ENCODE data around the gene APMAP. TPM values are rescaled to one million over a fixed set of nuclear protein-coding genes. Genes with fewer than 3 reads are reported as not detected.
"Not testable (repeated sequence)": the region's sequence is repeated elsewhere in the genome, so short reads cannot be mapped to it uniquely, and the experiment has no call there.

Gene APMAP
- total RNA-seq, 1 donor = 40.7 TPM

DNA sequence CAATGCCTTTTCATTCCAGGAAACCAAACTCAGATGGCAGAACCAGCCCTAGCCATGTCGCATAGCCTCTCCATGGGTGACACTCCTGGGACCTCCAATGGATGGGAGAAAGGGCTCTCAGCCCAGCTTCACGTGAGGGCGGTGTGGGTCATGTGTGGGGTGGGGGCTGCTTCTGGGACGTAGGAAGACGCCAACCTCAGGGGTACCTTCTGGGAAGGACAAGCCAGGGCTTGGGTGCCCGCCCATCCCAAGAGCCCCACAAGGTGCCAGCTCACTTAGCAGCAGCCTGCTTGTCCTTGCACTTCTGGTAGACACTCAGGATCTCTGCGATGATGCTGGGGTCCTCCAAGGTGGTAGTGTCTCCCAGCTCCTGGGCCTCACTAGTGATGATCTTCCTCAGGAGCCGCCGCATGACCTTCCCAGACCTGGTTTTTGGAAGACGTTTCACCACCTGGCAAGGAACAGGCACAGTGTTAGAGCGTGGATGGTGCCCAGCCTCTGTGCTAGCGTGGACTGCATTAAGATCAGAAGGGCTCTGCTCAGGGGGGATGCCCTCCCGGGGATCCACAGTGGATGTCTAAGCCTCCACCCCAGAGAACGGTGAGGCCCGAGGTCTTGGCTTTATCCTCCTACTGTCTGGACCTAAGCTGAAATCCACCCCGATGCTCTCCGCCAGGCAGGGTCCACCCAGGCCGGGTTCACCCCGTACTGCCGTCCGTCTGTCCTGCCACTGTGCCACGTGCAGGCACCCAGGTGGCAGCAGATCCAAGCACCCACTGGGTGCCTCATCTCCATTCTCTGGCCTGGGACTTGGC is 15.1 kb upstream of the APMAP start:
- DNase-seq (ENCODE audit: low read depth) = no peak
- no peak for TF ChIP-seq CTCF (IDR thresholded peaks at IDR 0.05; ENCODE audit: insufficient read depth, low read length)

GRCh38 chr20:25006431-25007167 is 14.0 kb upstream of the APMAP start:
- DNase-seq (ENCODE audit: low read depth) = no peak
- no peak overlapping the region for H3K4me3 ChIP-seq (ENCODE audit: low read depth, low read length)
- no peak for TF ChIP-seq CTCF (IDR thresholded peaks at IDR 0.05; ENCODE audit: insufficient read depth, low read length)

More for the DNA sequence above, 15.1 kb upstream of the APMAP start:
- H3K4me3 ChIP-seq (ENCODE audit: low read depth, low read length) = no peak overlapping the region

GRCh38 chr20:25005661-25006060 is 13.1 kb upstream of the APMAP start:
- DNase-seq (ENCODE audit: low read depth) = no peak
- no peak for TF ChIP-seq CTCF (IDR thresholded peaks at IDR 0.05; ENCODE audit: insufficient read depth, low read length)
- no peak overlapping the region for H3K4me3 ChIP-seq (ENCODE audit: low read depth, low read length)

- no peak for TF ChIP-seq CTCF (IDR thresholded peaks at IDR 0.05; ENCODE audit: insufficient read depth, low read length)
- DNase-seq (ENCODE audit: low read depth) = peak; percentile 18
- H3K4me3 ChIP-seq (ENCODE audit: low read depth, low read length) = no peak overlapping the region
These were observed 12.7 kb upstream of the APMAP start for GRCh38 chr20:25005220-25005619.

- no peak for TF ChIP-seq CTCF (IDR thresholded peaks at IDR 0.05; ENCODE audit: insufficient read depth, low read length)
These were observed 10.5 kb upstream of the APMAP start for GRCh38 chr20:25003002-25003401.

DNA sequence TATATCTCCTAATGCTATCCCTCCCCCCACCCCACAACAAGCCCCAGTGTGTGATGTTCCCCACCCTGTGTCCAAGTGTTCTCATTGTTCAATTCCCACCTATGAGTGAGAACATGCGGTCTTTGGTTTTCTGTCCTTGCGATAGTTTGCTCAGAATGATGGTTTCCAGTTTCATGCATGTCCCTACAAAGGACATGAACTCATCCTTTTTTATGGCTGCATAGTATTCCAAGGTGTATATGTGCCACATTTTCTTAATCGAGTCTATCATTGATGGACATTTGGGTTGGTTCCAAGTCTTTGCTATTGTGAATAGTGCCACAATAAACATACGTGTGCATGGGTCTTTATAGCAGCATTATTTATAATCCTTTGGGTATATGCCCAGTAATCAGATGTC is 8.8 kb upstream of the APMAP start:
- not testable (repeated sequence) for DNase-seq (ENCODE audit: low read depth); H3K4me3 ChIP-seq (ENCODE audit: low read depth, low read length)

More at GRCh38 chr20:25003002-25003401, 10.5 kb upstream of the APMAP start:
- H3K4me3 ChIP-seq (ENCODE audit: low read depth, low read length) = no peak overlapping the region
- no peak for DNase-seq (ENCODE audit: low read depth)

DNA sequence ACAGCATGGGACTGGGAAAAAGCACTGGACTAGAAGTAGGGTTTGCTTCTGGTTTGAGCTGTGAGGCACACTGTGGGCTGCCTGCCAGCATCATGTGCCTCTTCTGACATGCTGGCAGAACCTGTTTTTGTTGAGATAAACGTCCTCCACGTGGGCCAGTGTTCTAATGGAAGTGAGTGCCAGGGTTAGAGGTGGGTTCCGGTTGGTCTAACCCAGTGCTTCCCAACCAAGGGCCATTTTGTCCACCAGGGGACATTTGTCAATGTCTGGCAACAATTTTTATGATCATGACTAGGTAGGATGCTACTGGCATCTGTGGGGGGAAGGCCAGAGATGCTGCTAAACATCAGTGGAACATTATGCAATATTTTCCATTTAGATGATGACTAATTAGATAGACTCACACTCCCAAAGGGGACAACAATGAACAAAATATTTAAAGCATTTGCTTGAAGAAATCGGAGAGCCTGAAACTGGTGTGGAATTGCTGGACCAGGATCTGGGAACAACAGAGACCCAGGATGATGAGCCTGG is 7.8 kb upstream of the APMAP start:
- peak; percentile 92 for DNase-seq (ENCODE audit: low read depth)
- H3K4me3 ChIP-seq (ENCODE audit: low read depth, low read length) = no peak overlapping the region
- TF ChIP-seq CTCF (IDR thresholded peaks at IDR 0.05; ENCODE audit: insufficient read depth, low read length) = peak; percentile 23

All from fibroblast of the aortic adventitia (primary cell).